ENCODE measurements around the gene ARHGEF17.
A peak's percentile ranks its signal among the peaks of the same experiment; 100 is the strongest.
"Not testable (repeated sequence)": the region's sequence is repeated elsewhere in the genome, so short reads cannot be mapped to it uniquely, and the experiment has no call there.

ARHGEF17 gene, protein sequence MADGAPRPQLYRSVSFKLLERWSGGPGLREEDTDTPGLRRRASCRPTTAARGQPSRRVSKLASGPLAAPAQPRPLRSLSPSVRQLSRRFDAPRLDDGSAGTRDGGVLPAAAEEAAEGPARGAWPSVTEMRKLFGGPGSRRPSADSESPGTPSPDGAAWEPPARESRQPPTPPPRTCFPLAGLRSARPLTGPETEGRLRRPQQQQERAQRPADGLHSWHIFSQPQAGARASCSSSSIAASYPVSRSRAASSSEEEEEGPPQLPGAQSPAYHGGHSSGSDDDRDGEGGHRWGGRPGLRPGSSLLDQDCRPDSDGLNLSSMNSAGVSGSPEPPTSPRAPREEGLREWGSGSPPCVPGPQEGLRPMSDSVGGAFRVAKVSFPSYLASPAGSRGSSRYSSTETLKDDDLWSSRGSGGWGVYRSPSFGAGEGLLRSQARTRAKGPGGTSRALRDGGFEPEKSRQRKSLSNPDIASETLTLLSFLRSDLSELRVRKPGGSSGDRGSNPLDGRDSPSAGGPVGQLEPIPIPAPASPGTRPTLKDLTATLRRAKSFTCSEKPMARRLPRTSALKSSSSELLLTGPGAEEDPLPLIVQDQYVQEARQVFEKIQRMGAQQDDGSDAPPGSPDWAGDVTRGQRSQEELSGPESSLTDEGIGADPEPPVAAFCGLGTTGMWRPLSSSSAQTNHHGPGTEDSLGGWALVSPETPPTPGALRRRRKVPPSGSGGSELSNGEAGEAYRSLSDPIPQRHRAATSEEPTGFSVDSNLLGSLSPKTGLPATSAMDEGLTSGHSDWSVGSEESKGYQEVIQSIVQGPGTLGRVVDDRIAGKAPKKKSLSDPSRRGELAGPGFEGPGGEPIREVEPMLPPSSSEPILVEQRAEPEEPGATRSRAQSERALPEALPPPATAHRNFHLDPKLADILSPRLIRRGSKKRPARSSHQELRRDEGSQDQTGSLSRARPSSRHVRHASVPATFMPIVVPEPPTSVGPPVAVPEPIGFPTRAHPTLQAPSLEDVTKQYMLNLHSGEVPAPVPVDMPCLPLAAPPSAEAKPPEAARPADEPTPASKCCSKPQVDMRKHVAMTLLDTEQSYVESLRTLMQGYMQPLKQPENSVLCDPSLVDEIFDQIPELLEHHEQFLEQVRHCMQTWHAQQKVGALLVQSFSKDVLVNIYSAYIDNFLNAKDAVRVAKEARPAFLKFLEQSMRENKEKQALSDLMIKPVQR (N-terminal part only)

GRCh38 chr11:73308003-73308960 is at the start of gene ARHGEF17:
Gene ARHGEF17 (plus strand): TSS chr11:73308276. CDS start chr11:73308639, 363 bp downstream.
- DNase-seq (ENCODE audit: low read depth in 3 of 3, low spot score in 1 of 3): peak in 1 of 3 donors; percentile 21

- no peak for DNase-seq (ENCODE audit: low read depth in 3 of 3, low spot score in 1 of 3)
These were observed 48.5 kb upstream of the ARHGEF17 start for GRCh38 chr11:73259406-73260126.

GRCh38 chr11:73260127-73260457 is 48.0 kb upstream of the ARHGEF17 start:
- no peak for DNase-seq (ENCODE audit: low read depth in 3 of 3, low spot score in 1 of 3)

GRCh38 chr11:73262851-73263495 is 45.1 kb upstream of the ARHGEF17 start:
- DNase-seq (ENCODE audit: low read depth in 3 of 3, low spot score in 1 of 3): no peak

DNA sequence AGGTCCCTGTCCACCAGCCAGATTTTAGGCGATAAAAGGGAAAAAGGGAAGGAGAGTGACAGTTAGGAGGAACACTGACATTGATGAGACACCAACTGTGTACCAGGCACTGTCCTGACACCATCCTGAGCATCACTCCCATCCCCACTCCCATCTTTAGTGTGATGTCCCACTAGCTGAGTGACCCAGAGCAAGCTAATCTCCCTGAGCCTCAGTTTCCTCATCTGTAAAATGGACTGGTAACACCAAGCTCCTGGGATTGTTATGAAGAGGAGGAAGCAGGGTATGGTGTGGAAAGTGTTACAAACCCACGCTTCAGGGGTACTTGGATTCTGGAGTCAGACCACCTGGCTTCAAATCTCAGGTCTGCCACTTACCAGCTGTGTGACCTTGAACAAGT is 44.4 kb upstream of the ARHGEF17 start:
- DNase-seq (ENCODE audit: low read depth in 3 of 3, low spot score in 1 of 3): no peak

DNA sequence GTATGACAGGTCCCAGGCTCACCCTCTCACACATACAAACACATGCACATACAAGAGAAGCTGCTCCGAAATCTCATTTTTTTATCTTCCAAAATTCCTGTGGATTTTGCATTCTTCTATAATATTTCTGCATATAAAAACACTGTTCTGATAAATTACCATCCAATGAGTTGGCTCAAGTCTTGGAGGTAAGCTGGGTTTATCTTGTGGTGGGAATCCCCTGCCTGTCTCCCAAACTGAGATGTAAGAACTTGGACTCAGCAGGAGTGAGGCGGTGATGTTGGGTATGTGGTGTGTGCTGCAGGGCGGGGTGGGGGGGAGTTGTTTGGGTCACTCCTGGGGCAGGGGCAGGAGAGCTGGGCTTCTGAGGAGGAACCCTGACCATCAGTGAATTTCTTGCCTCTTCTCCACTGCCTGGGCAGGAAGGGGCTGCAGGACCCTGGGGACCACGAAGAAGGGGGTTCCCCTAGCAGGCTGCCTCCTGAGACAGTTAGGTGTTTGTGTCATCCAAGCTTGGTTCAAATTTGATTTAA is 42.7 kb upstream of the ARHGEF17 start:
- DNase-seq (ENCODE audit: low read depth in 3 of 3, low spot score in 1 of 3): no peak

DNA sequence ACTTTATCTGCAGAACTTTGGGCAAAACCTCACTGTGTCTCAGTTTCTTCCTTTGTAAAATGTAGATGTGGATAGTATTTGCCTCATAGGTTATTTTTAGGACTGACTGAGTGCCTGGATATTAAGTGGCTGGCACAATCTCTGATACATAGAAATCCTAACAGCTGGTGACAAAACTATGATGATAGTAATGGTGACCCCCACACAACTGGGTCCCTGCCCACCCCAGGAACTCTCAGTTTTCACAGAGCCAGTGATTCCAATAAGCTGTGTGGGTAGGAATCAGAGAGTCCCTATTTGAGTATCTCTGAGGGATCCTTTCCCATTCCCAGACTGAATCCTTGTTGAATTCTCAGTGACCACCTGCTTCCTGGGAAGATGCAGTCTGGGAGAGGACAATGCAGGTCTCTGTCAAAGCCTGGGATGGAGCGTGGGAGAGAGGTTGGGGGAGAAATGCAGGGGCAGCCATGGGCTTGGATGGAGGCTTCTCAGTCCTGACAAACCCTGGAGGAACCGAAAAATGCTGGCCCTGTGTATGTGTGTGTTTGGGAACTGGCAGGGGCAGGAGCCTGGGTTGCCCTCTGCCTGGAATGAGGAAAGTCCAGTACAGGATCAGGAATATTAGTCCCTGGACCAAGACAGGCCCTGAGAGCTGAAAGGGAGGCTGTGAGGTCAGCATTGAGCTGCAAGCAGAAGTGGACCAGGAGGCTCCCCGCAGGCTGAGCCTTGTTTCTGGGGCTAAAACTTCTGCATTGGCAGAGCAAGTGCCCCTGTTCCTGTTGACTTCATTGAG is 42.0 kb upstream of the ARHGEF17 start:
- no peak for DNase-seq (ENCODE audit: low read depth in 3 of 3, low spot score in 1 of 3)

GRCh38 chr11:73266646-73267020 is 41.4 kb upstream of the ARHGEF17 start:
- DNase-seq (ENCODE audit: low read depth in 3 of 3, low spot score in 1 of 3): no peak

DNA sequence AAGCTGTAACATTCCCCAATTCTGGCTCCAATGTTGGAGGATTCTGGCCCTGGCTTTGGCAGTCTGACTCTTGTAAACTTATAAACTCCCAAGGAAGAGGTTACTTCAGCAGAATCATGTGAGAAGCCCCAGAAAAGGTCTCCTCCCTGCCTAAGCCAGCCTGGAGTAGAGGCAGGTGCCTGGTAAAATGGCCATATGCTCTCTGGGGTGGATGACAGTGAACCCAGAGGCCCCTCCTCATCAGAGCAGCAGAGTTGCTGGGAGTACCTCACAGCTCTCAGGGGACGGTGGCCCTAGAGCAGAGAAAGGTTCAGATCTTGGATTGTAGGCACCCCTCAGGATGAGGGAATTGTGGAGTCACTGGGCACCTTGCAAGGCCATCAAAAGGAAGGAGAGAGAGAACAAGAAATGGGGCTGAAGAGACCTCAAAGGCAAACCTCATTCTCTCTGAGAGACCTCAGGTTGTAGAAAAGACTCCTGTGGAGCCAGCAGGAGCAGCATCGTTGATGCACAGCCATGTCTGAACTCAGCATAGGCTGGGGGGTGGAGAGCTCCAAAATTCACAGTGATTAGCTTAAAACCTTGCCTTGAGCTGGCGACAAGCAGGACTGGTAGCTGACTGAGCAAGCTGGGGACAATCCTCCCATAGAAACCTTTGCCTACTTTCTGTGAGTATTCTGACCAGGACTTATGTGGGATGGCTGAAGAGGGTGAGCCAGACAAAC is 40.8 kb upstream of the ARHGEF17 start:
- no peak for DNase-seq (ENCODE audit: low read depth in 3 of 3, low spot score in 1 of 3)

DNA sequence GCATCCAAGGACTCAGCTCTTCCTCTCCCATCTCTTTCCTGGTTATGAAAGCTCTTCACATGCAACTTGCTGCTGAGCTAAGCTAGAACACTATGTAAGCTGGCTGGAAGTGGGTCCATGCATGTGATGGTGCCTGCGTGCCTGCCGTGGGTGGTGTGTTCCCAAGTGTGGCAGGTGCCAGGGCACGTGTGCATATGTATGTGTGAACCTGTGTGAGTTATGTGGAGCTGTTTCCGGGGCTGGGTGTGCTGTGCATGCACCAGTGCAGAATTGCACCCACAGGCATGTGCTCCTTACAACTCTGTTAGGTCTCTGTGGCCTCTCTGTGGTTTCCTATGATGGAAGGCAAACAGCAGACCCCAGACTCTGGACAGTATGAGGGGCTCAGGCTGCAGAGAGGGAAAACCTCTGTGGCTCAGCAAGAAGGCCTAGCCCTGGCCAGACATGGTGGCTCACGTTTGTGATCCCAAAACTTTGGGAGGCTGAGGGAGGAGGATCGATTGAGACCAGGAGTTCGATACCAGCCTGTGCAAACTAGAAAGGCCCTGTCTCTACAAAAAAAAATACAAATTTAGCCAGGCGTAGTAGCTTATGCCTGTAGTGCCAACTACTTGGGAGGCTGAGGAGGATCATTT is 40.1 kb upstream of the ARHGEF17 start:
- no peak for DNase-seq (ENCODE audit: low read depth in 3 of 3, low spot score in 1 of 3)

- no peak for DNase-seq (ENCODE audit: low read depth in 3 of 3, low spot score in 1 of 3)
These were observed 39.3 kb upstream of the ARHGEF17 start for GRCh38 chr11:73268671-73269271.

DNA sequence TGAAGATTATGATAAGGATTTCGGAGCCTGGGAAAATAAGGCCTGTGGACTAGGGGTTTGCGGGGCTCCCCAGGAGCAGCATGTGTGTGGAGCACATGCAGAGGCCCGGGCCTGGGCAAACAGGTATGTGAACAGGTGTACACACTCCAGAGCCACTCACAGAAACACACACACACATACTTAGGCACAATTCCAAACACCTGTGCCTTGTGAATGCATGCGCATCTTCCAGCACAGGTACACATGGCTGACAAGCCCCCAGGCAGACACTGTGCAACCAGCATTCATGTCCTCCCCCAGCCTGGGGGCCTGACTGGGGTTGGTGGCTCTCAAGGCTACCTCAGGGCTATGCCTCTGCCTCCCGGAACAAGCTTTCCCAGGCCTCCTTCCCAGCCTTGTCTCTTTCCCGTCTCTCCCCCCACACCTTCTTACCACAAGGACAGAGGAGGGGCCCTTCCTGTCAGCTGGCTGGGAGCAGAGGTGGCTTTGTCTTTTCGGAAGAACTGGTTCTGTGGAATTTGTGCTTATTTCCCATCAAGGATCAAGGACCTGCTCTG is 38.5 kb upstream of the ARHGEF17 start:
- no peak for DNase-seq (ENCODE audit: low read depth in 3 of 3, low spot score in 1 of 3)

- no peak for DNase-seq (ENCODE audit: low read depth in 3 of 3, low spot score in 1 of 3)
These were observed 37.8 kb upstream of the ARHGEF17 start for GRCh38 chr11:73270016-73270854.

- DNase-seq (ENCODE audit: low read depth in 3 of 3, low spot score in 1 of 3): no peak
These were observed 37.1 kb upstream of the ARHGEF17 start for GRCh38 chr11:73270855-73271477.

GRCh38 chr11:73271478-73271865 is 36.6 kb upstream of the ARHGEF17 start:
- DNase-seq (ENCODE audit: low read depth in 3 of 3, low spot score in 1 of 3): not testable (repeated sequence)

All from stimulated activated CD4-positive, alpha-beta T cell treated with anti-CD3 and anti-CD28 coated beads, TNF-alpha, amount 100 ng/mL, for 1 hour (primary cell).